Neuron (in vitro differentiated cells): ENCODE measurements around the gene FUS.
"Not testable (repeated sequence)": the region's sequence is repeated elsewhere in the genome, so short reads cannot be mapped to it uniquely, and the experiment has no call there.

Experiments used
- H2AFZ ChIP-seq: one replicate; pipeline ENCODE4 v1.6.1; 2013; ENCODE audit warnings: low read depth, mild to moderate bottlenecking, inconsistent platforms, low read length, moderate library complexity
- H3K27me3 ChIP-seq: one replicate; pipeline ENCODE4 v1.6.1; 2013; ENCODE audit warnings: low read length; ENCODE audit not compliant: insufficient read depth
- H3K36me3 ChIP-seq: one replicate; pipeline ENCODE4 v1.6.1; 2013; ENCODE audit warnings: low read length; ENCODE audit not compliant: insufficient read depth
- H3K4me1 ChIP-seq: one replicate; pipeline ENCODE4 v1.6.1; 2013; ENCODE audit warnings: low read length; ENCODE audit not compliant: insufficient read depth
- H3K4me3 ChIP-seq: 2 replicates; pipeline ENCODE4 v1.5.1; 2013; ENCODE audit warnings: mild to moderate bottlenecking, low read length, moderate library complexity
- H3K9me3 ChIP-seq: one replicate; pipeline ENCODE4 v1.6.1; 2013; ENCODE audit warnings: low read length

Gene FUS

DNA sequence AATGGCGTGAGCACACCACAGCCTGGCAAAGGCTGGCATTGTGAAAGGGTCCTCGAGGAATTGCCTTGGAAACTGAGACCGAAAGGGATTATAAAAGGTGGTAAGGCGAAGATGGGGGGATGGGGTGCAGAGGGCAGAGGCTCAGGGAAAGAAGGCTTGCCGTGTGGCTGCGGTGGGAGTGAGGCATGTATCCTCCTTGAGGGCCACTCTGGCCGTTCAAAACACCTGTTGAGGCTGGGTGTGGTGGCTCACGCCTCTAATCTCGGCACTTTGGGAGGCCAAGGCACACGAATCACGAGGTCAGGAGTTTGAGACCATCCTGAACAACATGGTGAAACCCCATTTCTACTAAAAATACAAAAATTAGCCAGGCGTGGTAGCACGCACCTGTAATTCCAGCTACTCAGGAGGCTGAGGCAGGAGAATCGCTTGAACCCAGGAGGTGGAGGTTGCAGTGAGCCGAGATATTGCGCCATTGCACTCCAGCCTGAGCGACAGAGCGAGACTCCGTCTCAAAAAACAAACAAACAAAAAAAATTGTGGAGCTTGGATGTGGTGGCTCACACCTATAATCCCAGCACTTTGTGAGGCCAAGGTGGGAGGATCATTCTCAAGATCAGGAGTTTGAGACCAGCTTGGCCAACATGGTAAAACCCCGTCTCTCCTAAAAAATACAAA is 43.0 kb upstream of the FUS start:
- H3K9me3 ChIP-seq, H3K4me3 ChIP-seq, H2AFZ ChIP-seq, H3K36me3 ChIP-seq, H3K27me3 ChIP-seq: not testable (repeated sequence)
- peaks cover 18% of the 10 kb centered on the region for H3K4me1 ChIP-seq

DNA sequence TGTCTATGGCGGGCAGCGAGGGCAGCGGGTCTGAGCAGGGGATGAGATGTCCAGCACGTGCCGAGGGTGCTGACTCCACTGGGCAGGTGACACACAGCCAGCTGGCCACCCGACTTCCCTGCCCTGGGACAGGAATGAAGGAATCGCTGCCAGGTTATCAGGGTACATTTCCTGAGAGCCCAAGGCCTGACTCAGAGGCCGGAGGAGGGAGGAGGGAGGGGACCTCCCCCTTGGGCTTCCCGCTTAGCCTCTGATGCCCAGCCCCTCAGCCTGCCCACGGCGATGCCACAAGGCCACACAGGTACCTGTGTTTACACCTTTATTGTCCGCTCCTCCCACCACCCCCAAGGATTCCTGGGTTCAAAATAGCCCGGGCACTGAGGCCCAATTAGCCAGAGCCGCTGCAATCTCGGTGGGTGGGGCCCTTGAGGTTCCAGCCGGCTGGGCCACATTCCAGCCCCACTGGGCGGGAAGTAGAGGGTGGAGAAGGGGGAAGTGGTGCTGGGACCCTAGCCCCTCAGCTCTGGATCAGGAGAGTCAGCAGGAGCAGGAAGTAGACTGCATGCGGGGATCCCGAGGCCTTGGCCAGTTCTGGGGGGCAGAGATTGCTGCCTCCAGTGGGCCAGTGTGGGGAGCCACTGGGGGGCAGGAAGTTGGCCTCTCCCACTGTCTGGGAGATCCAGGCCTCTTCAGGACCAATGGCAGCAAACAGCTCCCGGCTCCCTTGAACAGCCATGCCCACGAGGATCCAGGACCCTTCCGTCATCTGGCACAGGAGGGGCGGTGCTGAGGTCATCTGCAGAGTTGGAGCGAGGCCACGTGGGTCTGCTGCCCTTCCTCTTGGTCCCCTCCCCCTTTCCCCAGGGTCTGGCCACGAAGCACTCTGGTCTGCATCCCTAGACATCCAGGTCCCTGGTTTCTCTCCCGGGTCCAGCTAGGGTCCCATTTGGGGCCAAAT is 41.0 kb upstream of the FUS start:
- Histone ChIP-seq H3K36me3 (no peaks in the 10 kb centered on the region), H3K4me3 (no peak overlapping the region), H3K4me1 (peaks cover 14% of the 10 kb centered on the region), H3K9me3 (no peaks in the 10 kb centered on the region), H2AFZ (no peak overlapping the region), H3K27me3 (no peaks in the 10 kb centered on the region)

DNA sequence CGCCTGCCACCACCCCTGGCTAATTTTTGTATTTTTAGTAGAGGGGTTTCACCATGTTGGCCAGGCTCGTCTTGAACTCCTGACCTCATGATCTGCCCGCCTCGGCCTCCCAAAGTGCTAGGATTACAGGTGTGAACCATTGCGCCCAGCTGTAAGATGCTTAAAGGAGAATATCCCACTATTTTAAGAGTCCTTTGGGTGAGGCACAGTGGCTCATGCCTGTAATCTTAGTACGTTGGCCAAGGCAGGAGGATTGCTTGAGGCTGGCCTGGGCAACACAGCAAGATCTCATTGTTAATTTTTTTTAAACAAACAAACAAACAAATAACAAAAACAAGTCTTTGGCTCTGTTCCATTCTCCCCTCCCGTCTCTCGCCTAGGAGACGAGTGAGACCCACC is 38.9 kb upstream of the FUS start:
- not testable (repeated sequence) for H3K36me3 ChIP-seq

DNA sequence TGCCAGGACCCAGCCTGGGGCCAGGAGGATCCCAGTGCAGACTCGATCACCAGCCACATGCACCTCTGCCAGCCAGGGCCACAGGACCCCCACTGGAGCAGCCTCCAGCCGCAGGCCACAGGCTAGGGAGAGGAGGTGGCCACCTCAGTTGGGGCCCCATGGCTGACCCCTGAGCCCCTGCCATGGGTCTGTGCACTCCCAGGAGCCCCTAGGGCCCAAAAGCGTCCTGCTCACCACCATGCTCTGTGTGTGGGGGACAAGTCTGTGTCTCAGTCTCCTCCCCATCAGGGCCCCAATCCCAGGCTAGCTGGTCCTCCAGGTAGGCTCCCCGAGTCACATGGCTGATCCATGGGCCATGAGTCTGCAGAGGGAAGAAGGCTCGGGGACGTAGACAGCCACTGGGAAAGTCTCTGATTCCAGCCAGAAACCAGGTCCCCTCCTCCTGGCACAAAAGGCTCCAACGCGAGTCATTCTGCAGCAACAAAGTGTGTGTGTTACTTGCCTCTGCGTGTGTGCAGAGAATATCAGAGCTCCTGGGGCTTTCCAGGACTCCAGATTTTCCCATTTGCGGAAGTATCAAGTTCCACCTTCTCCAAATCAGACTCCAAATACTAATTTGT is 38.3 kb upstream of the FUS start:
- Histone ChIP-seq H3K27me3 (peaks cover 11% of the 10 kb centered on the region), H3K9me3 (no peaks in the 10 kb centered on the region), H3K36me3 (no peaks in the 10 kb centered on the region), H3K4me1 (peaks cover 6% of the 10 kb centered on the region), H3K4me3 (peak overlapping the region; percentile 49), H2AFZ (peak overlapping the region; percentile 50)

More for the DNA sequence above, 38.9 kb upstream of the FUS start:
- not testable (repeated sequence) for H3K9me3 ChIP-seq, H3K4me1 ChIP-seq, H2AFZ ChIP-seq, H3K27me3 ChIP-seq
- peak overlapping the region; percentile 49 for H3K4me3 ChIP-seq

DNA sequence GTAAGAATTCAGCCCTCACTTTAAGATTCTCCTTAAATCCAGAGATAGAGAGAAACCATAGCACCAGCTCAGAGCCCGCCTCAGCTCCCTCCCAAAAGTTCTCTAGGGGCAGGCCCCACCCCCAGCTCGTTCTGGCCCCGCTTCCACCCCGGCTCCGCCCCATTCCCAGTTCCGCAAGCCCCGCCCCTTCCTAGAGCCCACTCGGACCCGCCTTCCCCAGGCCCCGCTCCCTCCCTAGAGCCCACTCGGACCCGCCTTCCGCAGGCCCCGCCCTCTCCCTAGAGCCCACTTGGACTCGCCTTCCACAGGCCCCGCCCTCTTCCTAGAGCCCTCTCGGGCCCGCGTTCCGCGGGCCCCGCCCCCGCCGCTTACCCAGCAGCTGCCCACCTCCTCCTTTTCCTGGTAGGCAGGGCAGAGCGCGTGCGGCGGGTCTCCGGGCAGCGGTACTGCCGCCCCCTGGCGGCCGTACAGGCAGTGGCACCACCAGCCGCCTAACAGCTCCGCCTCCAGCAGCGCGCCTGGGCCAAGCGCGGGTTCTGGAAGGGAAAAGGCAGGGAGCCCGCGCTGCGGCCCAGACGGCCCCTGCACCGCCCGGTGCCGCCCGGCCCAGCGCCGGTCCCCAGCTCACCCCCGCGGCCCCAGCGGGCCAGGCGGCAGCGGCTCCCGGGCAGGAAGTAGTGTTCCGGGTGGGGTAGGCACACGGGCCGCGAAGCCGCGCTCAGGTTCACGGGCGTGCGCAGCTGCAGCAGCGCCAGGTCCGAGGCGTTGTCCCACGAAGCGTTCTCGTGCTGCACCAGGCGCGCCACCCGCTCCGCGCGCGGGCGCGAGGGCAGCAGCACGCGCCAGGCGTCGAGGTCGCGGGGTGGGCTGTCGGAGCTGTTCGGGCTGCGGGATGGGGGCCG is 37.6 kb upstream of the FUS start:
- Histone ChIP-seq H3K27me3 (peaks cover 17% of the 10 kb centered on the region), H3K9me3 (no peaks in the 10 kb centered on the region), H3K4me1 (peaks cover 6% of the 10 kb centered on the region), H3K4me3 (peak overlapping the region; percentile 49), H2AFZ (peak overlapping the region; percentile 96), H3K36me3 (no peaks in the 10 kb centered on the region)

DNA sequence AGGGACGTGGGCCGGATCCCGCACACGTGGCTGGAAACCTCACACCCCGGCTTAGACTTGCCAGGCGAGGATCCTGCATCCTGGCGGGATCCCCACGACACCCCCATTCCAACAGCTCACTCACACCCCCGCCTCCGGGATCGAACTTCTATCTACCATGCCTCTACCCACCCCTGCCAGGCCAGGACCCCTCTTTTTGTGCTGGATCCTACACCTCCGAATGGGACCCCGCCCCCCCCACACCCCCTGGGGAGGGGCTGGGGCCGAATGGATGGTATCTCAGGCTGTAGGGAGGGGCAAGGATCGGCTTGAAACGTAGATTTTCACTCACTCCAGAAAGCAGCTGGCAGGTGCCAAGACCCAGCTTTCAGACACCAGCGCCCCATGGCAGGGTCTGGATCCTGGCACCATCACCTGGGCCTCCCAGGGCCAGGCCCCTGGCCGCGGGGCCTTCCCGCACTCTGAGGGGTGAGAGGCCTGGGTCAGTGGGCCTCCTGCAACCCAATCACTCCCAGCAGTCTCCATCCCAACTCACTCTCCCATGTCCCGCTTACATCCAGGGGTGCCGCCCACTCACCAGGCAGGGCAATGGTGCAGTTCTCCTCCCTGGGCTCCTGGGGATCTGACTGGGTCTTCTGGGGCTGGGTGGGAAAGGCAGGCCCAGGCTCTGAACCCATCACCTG is 36.8 kb upstream of the FUS start:
- Histone ChIP-seq H3K27me3 (peaks cover 25% of the 10 kb centered on the region), H3K4me3 (no peak overlapping the region), H2AFZ (peak overlapping the region; percentile 96), H3K4me1 (peaks cover 6% of the 10 kb centered on the region), H3K9me3 (peaks cover 4% of the 10 kb centered on the region), H3K36me3 (no peaks in the 10 kb centered on the region)

DNA sequence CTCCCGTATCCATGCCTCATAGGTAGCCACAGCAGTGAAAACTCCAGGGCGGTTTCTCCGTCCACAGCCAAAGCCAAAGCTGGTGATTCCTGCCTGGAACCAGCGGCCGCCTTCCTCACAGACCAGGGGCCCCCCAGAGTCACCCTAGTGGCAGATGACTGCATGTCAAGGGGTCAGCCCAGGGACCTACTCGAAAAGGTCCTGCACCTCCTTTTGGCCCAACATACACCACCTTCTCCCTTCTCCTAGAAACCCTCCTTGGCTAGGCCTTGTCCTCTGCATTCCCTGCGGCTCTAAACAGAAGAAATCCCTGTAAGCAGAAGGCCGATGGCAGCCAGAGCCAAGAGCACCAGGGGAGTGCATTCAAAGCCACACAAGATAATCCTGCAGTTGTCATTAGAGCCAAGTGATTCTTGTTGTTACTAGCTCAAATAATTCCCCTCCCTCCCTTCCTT is 36.2 kb upstream of the FUS start:
- Histone ChIP-seq H2AFZ (no peak overlapping the region), H3K27me3 (peaks cover 31% of the 10 kb centered on the region), H3K4me3 (no peak overlapping the region), H3K9me3 (peaks cover 6% of the 10 kb centered on the region), H3K4me1 (peaks cover 6% of the 10 kb centered on the region), H3K36me3 (no peaks in the 10 kb centered on the region)

DNA sequence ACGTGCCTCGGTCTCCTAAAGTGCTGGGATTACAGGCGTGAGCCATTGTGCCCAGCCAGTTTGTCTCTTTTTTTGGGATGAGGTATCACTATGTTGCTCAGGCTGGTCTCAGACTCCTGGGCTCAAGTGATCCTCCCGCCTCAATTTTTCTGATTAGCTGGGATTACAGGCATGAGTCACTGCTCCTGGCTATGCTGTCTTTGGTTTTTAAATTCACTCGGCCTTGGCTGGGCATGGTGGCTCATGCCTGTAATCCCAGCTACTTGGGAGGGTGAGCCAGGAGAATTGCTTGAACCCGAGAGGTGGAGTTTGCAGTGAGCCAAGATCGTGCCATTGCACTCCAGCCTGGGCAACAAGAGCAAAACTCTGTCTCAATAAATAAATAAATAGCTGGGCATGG is 35.5 kb upstream of the FUS start:
- H3K27me3 ChIP-seq, result peaks cover 38% of the 10 kb centered on the region
- not testable (repeated sequence) for H3K9me3 ChIP-seq, H2AFZ ChIP-seq, H3K4me3 ChIP-seq, H3K4me1 ChIP-seq, H3K36me3 ChIP-seq

DNA sequence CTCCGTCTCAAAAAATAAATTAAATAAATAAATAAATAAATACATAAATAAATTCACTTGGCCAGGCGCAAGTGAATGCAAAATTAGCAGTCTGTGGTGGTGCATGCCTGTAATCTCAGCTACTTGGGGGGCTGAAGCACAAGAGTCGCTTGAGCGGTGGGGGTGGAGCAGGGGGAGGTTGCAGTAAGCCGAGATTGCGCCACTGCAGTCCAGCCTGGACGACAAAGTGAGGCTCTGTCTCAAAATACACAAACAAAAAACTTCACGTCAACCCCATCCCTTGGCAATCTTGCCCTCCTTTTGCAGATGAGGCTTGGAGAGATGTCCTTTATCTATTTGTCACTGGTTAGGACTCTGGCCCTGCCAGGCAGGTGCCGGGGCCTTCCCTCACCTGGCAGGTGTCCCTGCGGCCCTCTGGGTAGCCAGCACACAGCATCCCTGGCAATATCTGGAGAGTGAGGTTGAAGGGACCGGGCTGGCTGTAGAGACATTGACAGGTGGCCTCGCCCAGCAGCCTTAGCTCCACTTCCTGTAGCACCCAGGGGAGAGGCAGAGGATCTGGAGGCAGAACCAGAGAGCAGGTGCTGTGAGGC is 34.4 kb upstream of the FUS start:
- Histone ChIP-seq H3K4me1 (peaks cover 6% of the 10 kb centered on the region), H2AFZ (no peak overlapping the region), H3K4me3 (no peak overlapping the region), H3K36me3 (no peaks in the 10 kb centered on the region), H3K9me3 (peaks cover 6% of the 10 kb centered on the region), H3K27me3 (peaks cover 44% of the 10 kb centered on the region)

DNA sequence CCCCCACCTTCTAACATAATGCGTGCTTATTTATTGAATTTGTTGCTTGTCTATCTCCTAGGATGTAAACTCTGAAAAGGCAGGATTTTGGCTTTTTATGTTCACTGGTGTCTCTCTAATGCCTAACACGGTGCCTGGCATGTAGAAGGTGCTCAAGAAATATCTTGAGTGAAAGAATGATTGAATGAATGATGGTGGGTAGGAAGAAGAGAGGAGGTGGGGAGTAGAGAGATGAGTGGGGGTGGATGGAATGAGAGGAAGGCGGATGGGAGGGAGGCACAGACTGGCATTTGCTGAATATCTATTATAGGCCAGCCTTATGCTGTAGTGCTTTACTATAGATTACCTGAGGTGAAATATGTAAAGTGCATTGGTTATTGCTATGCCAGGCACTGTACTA is 32.4 kb upstream of the FUS start:
- H2AFZ ChIP-seq, result no peak overlapping the region
- peaks cover 6% of the 10 kb centered on the region for H3K9me3 ChIP-seq
- H3K4me3 ChIP-seq, result no peak overlapping the region
- H3K4me1 ChIP-seq, result no peaks in the 10 kb centered on the region
- no peaks in the 10 kb centered on the region for H3K36me3 ChIP-seq
- H3K27me3 ChIP-seq, result peaks cover 45% of the 10 kb centered on the region

DNA sequence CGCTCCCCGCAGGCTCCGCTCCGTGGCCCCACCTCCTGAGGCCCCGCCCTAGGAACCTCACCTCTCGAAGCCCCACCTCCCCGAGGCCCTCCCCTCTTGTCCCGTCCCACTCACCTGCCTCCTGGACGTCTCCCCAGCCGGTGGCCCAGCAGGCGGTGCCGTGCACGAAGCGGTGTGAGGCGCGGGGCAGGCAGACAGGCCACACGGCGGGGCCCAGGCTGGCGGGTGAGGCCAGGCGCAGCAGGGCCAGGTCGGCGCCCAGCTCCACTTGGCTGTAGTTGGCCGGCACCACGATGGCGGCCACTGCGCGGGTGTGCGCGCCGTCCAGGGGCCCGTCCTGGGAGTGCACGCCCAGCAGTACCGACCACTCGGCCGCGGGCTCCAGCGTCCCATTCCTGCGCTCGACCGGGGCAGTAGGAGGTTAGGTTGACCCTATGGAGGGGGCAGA is 31.6 kb upstream of the FUS start:
- Histone ChIP-seq H3K27me3 (peaks cover 45% of the 10 kb centered on the region), H3K9me3 (peaks cover 6% of the 10 kb centered on the region), H3K36me3 (no peaks in the 10 kb centered on the region), H3K4me3 (no peak overlapping the region), H3K4me1 (no peaks in the 10 kb centered on the region), H2AFZ (no peak overlapping the region)

DNA sequence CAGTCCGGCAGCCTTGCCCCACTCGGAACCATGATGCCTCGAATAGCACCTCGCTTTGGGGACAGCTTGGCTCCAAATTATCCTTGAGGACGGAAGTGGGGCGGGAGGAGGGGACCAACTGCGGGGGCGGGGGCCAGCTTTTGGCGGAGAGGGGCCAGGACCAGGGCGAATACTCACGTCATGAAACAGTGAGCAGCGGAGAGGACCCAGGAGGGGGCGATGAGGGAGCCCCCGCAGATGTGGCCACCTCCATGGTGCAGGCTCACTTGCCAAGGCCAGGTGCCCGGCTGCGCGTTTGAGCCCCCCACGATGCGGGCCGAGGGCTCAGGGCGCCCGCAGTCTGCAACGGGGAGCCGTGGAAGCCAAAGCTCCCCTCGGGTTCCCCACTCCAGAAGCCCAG is 31.0 kb upstream of the FUS start:
- no peak overlapping the region for H2AFZ ChIP-seq
- no peaks in the 10 kb centered on the region for H3K4me1 ChIP-seq
- no peak overlapping the region for H3K4me3 ChIP-seq
- H3K27me3 ChIP-seq, result peaks cover 45% of the 10 kb centered on the region
- H3K36me3 ChIP-seq, result no peaks in the 10 kb centered on the region
- H3K9me3 ChIP-seq, result peaks cover 6% of the 10 kb centered on the region
